ENCODE results near the gene TBC1D2B. TPM values are rescaled to one million over a fixed set of nuclear protein-coding genes. Genes with fewer than 3 reads are reported as not detected.

TBC1D2B gene
- total and polyA plus RNA-seq, 2 experiments from 2014 or later, result 24.8 to 38.4 TPM

- H3K36me3 ChIP-seq (replicated peaks; ENCODE audit: insufficient read depth, low read depth), result no peaks in the 10 kb centered on the region
- WGBS (ENCODE audit: low lambda C conversion rate, missing lambda C conversion rate), result 77% methylated on average over 2 of the region's 2 CpGs
- H4K20me1 ChIP-seq (ENCODE audit: insufficient read depth, poor library complexity, severe bottlenecking), result no peaks in the 10 kb centered on the region
- no peaks in the 10 kb centered on the region for H3K9me3 ChIP-seq (ENCODE audit: low read depth)
- no peak for TF ChIP-seq EZH2phosphoT487 (IDR thresholded peaks at IDR 0.05; ENCODE audit: low read depth, severe bottlenecking, unreplicated experiment)
- H3K27me3 ChIP-seq, result no peaks in the 10 kb centered on the region
- no peaks in the 10 kb centered on the region for H3K9me2 ChIP-seq (replicated peaks; ENCODE audit: insufficient read depth)
- peak overlapping the region; percentile 62 for H3K4me2 ChIP-seq
- H3K27ac ChIP-seq, result peak overlapping the region; percentile 93
- H3K79me2 ChIP-seq, result peaks cover 94% of the 10 kb centered on the region
- DNase-seq (ENCODE audit: low spot score), result no peak
- H2AFZ ChIP-seq, result no peak overlapping the region
- H3K4me3 ChIP-seq, result no peak overlapping the region
- peaks cover 86% of the 10 kb centered on the region for H3K4me1 ChIP-seq (ENCODE audit: insufficient read depth)
Observed at GRCh38 chr15:78064544-78064943, 13.0 kb downstream of the TBC1D2B start.

- H3K27ac ChIP-seq, result peak overlapping the region; percentile 93
- H3K9me2 ChIP-seq (replicated peaks; ENCODE audit: insufficient read depth), result no peaks in the 10 kb centered on the region
- WGBS (ENCODE audit: low lambda C conversion rate, missing lambda C conversion rate), result 89% methylated on average over 5 of the region's 5 CpGs
- no peak overlapping the region for H3K4me3 ChIP-seq
- no peak for DNase-seq (ENCODE audit: low spot score)
- H3K79me2 ChIP-seq, result peaks cover 94% of the 10 kb centered on the region
- no peaks in the 10 kb centered on the region for H3K27me3 ChIP-seq
- TF ChIP-seq CTCF (IDR thresholded peaks at IDR 0.05; ENCODE audit: poor library complexity) (no peak), EZH2 (IDR thresholded peaks at IDR 0.05; ENCODE audit: borderline replicate concordance) (no peak)
- peaks cover 86% of the 10 kb centered on the region for H3K4me1 ChIP-seq (ENCODE audit: insufficient read depth)
- peak overlapping the region; percentile 1 for H3K4me2 ChIP-seq
- H4K20me1 ChIP-seq (ENCODE audit: insufficient read depth, poor library complexity, severe bottlenecking), result no peaks in the 10 kb centered on the region
- no peaks in the 10 kb centered on the region for H3K9me3 ChIP-seq (ENCODE audit: low read depth)
- H2AFZ ChIP-seq, result no peak overlapping the region
- H3K36me3 ChIP-seq (replicated peaks; ENCODE audit: insufficient read depth, low read depth), result no peaks in the 10 kb centered on the region
Observed at GRCh38 chr15:78063970-78064385, 13.5 kb downstream of the TBC1D2B start.

- H3K4me2 ChIP-seq, result no peak overlapping the region
- TF ChIP-seq CTCF (IDR thresholded peaks at IDR 0.05; ENCODE audit: poor library complexity) (no peak), EZH2 (IDR thresholded peaks at IDR 0.05; ENCODE audit: borderline replicate concordance) (no peak), EZH2phosphoT487 (IDR thresholded peaks at IDR 0.05; ENCODE audit: low read depth, severe bottlenecking, unreplicated experiment) (no peak)
- H3K9me3 ChIP-seq (ENCODE audit: low read depth), result no peaks in the 10 kb centered on the region
- no peaks in the 10 kb centered on the region for H4K20me1 ChIP-seq (ENCODE audit: insufficient read depth, poor library complexity, severe bottlenecking)
- H3K79me2 ChIP-seq, result peaks cover 94% of the 10 kb centered on the region
- DNase-seq (ENCODE audit: low spot score), result no peak
- peak overlapping the region; percentile 93 for H3K27ac ChIP-seq
- H3K4me3 ChIP-seq, result no peak overlapping the region
- H2AFZ ChIP-seq, result no peak overlapping the region
- H3K36me3 ChIP-seq (replicated peaks; ENCODE audit: insufficient read depth, low read depth), result no peaks in the 10 kb centered on the region
- no peaks in the 10 kb centered on the region for H3K9me2 ChIP-seq (replicated peaks; ENCODE audit: insufficient read depth)
- H3K4me1 ChIP-seq (ENCODE audit: insufficient read depth), result peaks cover 85% of the 10 kb centered on the region
- no peaks in the 10 kb centered on the region for H3K27me3 ChIP-seq
Observed at GRCh38 chr15:78063217-78063616, 14.3 kb downstream of the TBC1D2B start.

GRCh38 chr15:78061963-78062427 lies 15.5 kb downstream of the TBC1D2B start:
- peaks cover 80% of the 10 kb centered on the region for H3K4me1 ChIP-seq (ENCODE audit: insufficient read depth)
- no peak overlapping the region for H2AFZ ChIP-seq

More at GRCh38 chr15:78061963-78062427, 15.5 kb downstream of the TBC1D2B start:
- no peak overlapping the region for H3K4me3 ChIP-seq
- no peaks in the 10 kb centered on the region for H3K9me3 ChIP-seq (ENCODE audit: low read depth)
- 15% methylated on average over 6 of the region's 6 CpGs for whole genome bisulfite sequencing (ENCODE audit: low lambda C conversion rate, missing lambda C conversion rate)
- no peaks in the 10 kb centered on the region for H4K20me1 ChIP-seq (ENCODE audit: insufficient read depth, poor library complexity, severe bottlenecking)
- peak overlapping the region; percentile 45 for H3K27ac ChIP-seq
- H3K79me2 ChIP-seq, result peaks cover 94% of the 10 kb centered on the region
- DNase-seq (ENCODE audit: low spot score), result peak; percentile 37
- H3K36me3 ChIP-seq (replicated peaks; ENCODE audit: insufficient read depth, low read depth), result no peaks in the 10 kb centered on the region
- H3K9me2 ChIP-seq (replicated peaks; ENCODE audit: insufficient read depth), result no peaks in the 10 kb centered on the region
- H3K4me2 ChIP-seq, result peak overlapping the region; percentile 71
- TF ChIP-seq EZH2phosphoT487 (IDR thresholded peaks at IDR 0.05; ENCODE audit: low read depth, severe bottlenecking, unreplicated experiment), result no peak
- TF ChIP-seq CTCF (IDR thresholded peaks at IDR 0.05; ENCODE audit: poor library complexity), result no peak
- no peak for TF ChIP-seq EZH2 (IDR thresholded peaks at IDR 0.05; ENCODE audit: borderline replicate concordance)
- no peaks in the 10 kb centered on the region for H3K27me3 ChIP-seq
